ENCODE measurements around the gene NOC2L. TPM values are rescaled to one million over a fixed set of nuclear protein-coding genes. Genes with fewer than 3 reads are reported as not detected.

The NOC2L gene
- total RNA-seq, 4 donors from 2014 or later, result 31.9 to 39.8 (median 34.6) TPM

DNA sequence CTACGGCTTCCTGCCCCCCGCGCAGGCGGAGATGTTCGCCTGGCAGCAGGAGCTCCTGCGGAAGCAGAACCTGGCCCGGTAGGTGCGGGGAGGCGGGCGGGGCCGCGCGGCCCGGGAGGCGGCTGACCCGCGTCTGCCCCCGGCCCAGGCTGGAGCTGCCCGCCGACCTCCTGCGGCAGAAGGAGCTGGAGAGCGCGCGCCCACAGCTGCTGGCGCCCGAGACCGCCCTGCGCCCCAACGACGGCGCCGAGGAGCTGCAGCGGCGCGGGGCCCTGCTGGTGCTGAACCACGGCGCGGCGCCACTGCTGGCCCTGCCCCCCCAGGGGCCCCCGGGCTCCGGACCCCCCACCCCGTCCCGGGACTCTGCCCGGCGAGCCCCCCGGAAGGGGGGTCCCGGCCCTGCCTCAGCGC is 16.6 kb downstream of the NOC2L start:
- peaks cover 12% of the 10 kb centered on the region for H3K27me3 ChIP-seq
- peaks cover 0 to 11% of the 10 kb centered on the region in 2 donors for H3K36me3 ChIP-seq
- WGBS, 2 donors, result 5% methylated on average over 4 of the region's 48 CpGs; no CpG with 5 or more reads in 1 of the 2 donors
- H3K4me1 ChIP-seq, result peaks cover 13 to 47% of the 10 kb centered on the region in 2 donors
- H3K9me3 ChIP-seq, result no peaks in the 10 kb centered on the region
- H3K4me3 ChIP-seq (replicated peaks in 1 of 3), result peak overlapping the region in 1 of 3 donors; percentile 35
- intact Hi-C loops (cut with DNase I), result no loop called here
- DNase-seq, result no peak
- H3K27ac ChIP-seq, result peak overlapping the region in 1 of 3 donors; percentile 87
- TF ChIP-seq POLR2A (IDR thresholded peaks at IDR 0.05), result no peak

DNA sequence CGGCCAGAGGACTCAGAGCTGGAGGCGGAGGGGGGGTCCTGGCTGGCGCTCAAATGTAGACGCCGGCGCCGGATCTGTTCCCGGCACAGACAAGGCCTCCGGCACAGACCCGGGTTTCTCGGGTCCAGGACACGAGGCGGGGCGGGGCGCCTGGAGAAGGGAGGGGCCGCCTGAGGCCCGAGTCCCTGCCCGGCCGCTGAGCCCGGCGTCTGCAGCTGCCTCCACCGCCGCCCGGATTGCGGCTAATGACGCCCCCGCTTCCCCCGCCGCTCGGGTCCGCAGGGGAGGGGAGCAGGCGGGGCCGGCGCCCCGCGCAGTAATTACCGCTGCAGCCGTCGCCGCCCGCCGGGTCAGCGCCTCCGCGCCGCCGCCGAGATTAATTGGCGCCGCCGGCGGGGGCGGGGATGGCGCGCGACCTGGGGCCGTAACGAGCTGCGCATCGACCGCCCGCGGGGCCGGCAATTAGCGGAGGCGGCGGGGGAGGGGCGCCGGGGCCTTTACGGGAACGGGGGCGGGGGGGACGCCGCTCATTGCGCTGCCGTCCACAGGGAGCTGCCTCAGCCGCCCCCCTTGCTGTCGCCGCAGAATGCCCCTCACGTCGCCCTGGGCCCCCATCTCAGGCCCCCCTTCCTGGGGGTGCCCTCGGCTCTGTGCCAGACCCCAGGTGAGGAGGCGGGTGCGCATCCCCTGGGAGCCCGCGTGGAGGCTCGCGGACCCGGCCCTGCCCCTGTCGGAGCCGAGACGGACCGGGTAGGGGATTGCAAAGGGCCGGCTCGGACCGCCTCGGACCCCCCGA is 17.3 kb downstream of the NOC2L start:
- peaks cover 0 to 5% of the 10 kb centered on the region in 2 donors for H3K36me3 ChIP-seq
- H3K4me3 ChIP-seq (replicated peaks in 1 of 3), result peak overlapping the region in 1 of 3 donors; percentile 35
- DNase-seq, result peak in 1 of 2 donors; percentile 47
- no peak for TF ChIP-seq POLR2A (IDR thresholded peaks at IDR 0.05)
- TF ChIP-seq, protein P1, sequence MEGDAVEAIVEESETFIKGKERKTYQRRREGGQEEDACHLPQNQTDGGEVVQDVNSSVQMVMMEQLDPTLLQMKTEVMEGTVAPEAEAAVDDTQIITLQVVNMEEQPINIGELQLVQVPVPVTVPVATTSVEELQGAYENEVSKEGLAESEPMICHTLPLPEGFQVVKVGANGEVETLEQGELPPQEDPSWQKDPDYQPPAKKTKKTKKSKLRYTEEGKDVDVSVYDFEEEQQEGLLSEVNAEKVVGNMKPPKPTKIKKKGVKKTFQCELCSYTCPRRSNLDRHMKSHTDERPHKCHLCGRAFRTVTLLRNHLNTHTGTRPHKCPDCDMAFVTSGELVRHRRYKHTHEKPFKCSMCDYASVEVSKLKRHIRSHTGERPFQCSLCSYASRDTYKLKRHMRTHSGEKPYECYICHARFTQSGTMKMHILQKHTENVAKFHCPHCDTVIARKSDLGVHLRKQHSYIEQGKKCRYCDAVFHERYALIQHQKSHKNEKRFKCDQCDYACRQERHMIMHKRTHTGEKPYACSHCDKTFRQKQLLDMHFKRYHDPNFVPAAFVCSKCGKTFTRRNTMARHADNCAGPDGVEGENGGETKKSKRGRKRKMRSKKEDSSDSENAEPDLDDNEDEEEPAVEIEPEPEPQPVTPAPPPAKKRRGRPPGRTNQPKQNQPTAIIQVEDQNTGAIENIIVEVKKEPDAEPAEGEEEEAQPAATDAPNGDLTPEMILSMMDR (IDR thresholded peaks at IDR 0.05), result no peak
- H3K27ac ChIP-seq, result peak overlapping the region in 1 of 3 donors; percentile 87
- WGBS, 2 donors, result 0% methylated on average over 1 of the region's 98 CpGs; no CpG with 5 or more reads in 1 of the 2 donors
- intact Hi-C loops (cut with DNase I), result no loop called here
- peaks cover 12% of the 10 kb centered on the region for H3K27me3 ChIP-seq
- H3K4me1 ChIP-seq, result peaks cover 13 to 47% of the 10 kb centered on the region in 2 donors
- H3K9me3 ChIP-seq, result no peaks in the 10 kb centered on the region

DNA sequence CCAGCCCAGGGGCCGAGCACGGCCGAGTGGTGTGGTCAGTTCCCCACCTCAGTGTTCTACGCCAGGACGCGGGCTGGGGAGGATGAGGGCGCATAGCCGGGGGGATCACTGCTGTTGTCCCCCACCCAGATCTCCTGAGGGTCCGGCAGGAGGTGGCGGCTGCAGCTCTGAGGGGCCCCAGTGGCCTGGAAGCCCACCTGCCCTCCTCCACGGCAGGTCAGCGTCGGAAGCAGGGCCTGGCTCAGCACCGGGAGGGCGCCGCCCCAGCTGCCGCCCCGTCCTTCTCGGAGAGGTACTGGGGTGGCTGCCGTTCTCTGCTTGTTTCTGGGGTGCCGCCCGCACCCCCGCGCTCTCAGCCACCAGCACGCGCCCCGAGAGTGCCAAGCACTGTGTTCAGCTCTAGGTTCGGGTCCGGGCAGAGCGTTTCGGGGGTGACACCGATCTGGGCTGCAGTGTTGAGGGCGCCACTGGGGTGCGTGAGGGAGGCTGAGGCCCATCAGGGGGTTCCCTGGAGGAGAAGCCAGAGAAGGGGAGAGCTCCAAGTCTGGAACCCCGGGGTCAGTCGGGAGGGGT is 18.0 kb downstream of the NOC2L start:
- peaks cover 13 to 50% of the 10 kb centered on the region in 2 donors for H3K4me1 ChIP-seq
- DNase-seq, result no peak
- TF ChIP-seq, protein P1 (IDR thresholded peaks at IDR 0.05), result no peak
- TF ChIP-seq POLR2A (IDR thresholded peaks at IDR 0.05), result no peak

DNA sequence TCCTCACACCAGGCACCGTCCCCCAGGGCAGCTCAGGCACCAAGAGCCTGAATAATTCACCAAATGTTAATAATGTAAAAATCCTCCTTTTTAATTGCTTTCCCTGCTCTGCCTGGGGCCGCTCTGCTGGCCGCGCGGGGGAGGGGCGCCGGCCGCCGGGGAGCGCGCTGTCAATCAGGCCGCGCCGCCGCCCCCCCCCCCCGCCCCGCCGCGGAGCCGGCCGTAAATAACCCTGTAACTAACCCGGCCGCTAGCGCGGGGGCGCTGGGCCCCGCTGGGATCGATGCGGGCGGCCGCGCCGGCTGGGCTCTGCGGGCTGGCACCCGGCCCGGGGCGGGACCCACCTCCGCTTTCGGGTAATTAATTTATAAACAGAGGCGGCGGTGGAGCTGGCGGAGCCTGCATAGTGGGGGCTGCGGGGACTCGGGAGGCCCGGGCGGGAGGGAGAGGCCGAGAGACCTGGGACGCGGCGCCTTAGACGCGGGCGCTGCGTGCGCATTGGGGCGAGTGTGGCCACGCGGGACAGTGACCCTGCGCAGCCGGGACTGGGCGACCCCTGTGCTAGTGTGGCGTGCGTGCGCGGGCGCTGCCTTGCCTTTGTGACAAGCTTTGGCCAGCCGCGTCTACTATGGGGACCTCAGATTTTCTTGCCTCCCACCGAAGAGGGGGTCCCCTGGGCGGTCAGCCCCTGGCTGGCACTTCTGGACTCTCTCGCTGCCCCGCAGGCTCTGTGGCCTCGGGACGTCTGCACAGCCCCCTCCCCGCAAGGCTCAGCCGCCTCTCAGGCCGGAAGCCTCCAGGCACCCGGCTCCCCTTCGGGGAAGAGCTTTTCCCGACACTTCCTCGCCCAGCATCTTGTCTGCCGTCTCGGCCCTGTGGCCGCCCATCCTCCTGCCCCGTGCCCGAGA is 18.7 kb downstream of the NOC2L start:
- peak; percentile 34 to 44 for DNase-seq
- intact Hi-C loops (cut with DNase I), result no loop called here
- Histone ChIP-seq H3K27me3 (peaks cover 12% of the 10 kb centered on the region), H3K4me3 (replicated peaks in 1 of 3) (peak overlapping the region in 1 of 3 donors; percentile 29), H3K9me3 (no peaks in the 10 kb centered on the region), H3K36me3 (no peaks in the 10 kb centered on the region), H3K4me1 (peaks cover 17 to 57% of the 10 kb centered on the region in 2 donors), H3K27ac (peak overlapping the region in 1 of 3 donors; percentile 87)
- no peak for TF ChIP-seq POLR2A (IDR thresholded peaks at IDR 0.05)
- TF ChIP-seq, protein P1 (IDR thresholded peaks at IDR 0.05), result peak in 1 of 6 experiments; percentile 5
- WGBS, 2 donors, result 1 to 2% methylated on average over 12 to 43 of the region's 86 CpGs

More for the DNA sequence above, 18.0 kb downstream of the NOC2L start:
- 0% methylated on average over 2 of the region's 36 CpGs; no CpG with 5 or more reads in 1 of the 2 donors for WGBS, 2 donors
- Histone ChIP-seq H3K36me3 (peaks cover 0 to 1% of the 10 kb centered on the region in 2 donors), H3K4me3 (replicated peaks in 1 of 3) (peak overlapping the region in 1 of 3 donors; percentile 35), H3K27ac (peak overlapping the region in 1 of 3 donors; percentile 87), H3K27me3 (peaks cover 12% of the 10 kb centered on the region), H3K9me3 (no peaks in the 10 kb centered on the region)
- intact Hi-C loops (cut with DNase I), result no loop called here

DNA sequence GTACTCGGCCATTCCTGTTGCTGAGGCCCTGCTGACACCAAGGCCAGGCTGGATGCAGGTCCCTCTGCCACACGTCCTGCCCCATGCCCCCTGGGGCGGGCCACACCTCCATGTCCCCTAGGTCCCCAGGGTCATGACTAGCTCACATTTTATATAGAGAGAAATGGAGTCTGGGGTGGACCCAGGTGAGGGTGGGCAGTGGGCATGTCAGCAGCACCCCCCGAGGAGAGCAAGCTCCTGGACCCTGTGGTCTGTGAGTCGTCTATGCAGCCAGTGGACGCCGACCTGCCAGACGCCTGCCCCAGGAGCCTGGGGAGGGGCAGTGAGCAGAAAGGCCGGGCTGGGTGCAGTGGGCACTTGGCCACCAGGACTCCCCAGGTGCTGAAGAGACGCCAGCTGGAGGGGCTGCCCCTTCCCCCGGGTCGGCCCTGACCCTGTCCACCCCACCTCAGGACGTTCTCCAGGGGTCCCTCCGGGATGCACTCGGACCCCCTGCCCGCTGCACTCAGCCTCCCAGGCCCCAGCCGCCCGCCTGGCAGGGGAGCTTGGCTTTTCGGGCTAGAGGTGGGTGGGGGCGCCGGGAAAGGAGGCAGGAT is 19.4 kb downstream of the NOC2L start:
- peaks cover 12% of the 10 kb centered on the region for H3K27me3 ChIP-seq
- H3K4me1 ChIP-seq, result peaks cover 18 to 64% of the 10 kb centered on the region in 2 donors
- 29 to 43% methylated on average over 6 to 12 of the region's 21 CpGs for WGBS, 2 donors
- no peaks in the 10 kb centered on the region for H3K9me3 ChIP-seq
- no peak overlapping the region for H3K4me3 ChIP-seq (replicated peaks in 1 of 3)
- peak overlapping the region in 1 of 3 donors; percentile 87 for H3K27ac ChIP-seq
- DNase-seq, result no peak
- TF ChIP-seq, protein P1 (IDR thresholded peaks at IDR 0.05), result no peak
- no peak for TF ChIP-seq POLR2A (IDR thresholded peaks at IDR 0.05)
- intact Hi-C loops (cut with DNase I), result no loop called here
- H3K36me3 ChIP-seq, result no peaks in the 10 kb centered on the region

Measured in thyroid gland (tissue), 4 donors.